ENCODE measurements around the gene SFRP2.

SFRP2 gene

DNA sequence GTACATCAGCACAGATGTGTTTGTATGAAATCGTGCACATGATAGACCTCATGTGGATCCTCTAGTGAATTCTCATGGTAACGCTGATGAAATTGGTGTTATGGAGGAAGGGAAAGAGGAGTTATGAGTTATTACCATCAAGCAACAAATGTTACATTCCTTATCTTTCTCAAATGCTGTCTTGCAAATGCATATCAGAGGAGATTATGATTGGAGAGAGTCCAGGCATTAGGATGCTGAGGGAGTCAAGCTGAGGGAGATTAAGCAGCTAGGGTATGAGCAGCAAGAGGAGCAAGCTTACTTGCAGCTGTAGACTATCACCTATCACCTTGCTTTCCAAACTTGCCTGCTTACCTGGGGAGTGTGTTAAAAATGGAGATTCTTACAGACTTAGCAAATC lies 36.8 kb upstream of the SFRP2 start:
- DNase-seq (ENCODE audit: low read depth in 1 of 2, low spot score in 1 of 2): no peak
- no peak overlapping the region for H3K27ac ChIP-seq (replicated peaks)
- TF ChIP-seq GABPA (IDR thresholded peaks at IDR 0.05; ENCODE audit: low read depth) (no peak), POLR2AphosphoS5 (IDR thresholded peaks at IDR 0.05; ENCODE audit: low read depth) (no peak), SPI1 (IDR thresholded peaks at IDR 0.05; ENCODE audit: borderline replicate concordance, low read depth) (no peak), REST (IDR thresholded peaks at IDR 0.05; ENCODE audit: insufficient replicate concordance, low read depth) (no peak)
- TF ChIP-seq, protein P1, sequence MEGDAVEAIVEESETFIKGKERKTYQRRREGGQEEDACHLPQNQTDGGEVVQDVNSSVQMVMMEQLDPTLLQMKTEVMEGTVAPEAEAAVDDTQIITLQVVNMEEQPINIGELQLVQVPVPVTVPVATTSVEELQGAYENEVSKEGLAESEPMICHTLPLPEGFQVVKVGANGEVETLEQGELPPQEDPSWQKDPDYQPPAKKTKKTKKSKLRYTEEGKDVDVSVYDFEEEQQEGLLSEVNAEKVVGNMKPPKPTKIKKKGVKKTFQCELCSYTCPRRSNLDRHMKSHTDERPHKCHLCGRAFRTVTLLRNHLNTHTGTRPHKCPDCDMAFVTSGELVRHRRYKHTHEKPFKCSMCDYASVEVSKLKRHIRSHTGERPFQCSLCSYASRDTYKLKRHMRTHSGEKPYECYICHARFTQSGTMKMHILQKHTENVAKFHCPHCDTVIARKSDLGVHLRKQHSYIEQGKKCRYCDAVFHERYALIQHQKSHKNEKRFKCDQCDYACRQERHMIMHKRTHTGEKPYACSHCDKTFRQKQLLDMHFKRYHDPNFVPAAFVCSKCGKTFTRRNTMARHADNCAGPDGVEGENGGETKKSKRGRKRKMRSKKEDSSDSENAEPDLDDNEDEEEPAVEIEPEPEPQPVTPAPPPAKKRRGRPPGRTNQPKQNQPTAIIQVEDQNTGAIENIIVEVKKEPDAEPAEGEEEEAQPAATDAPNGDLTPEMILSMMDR (IDR thresholded peaks at IDR 0.05; ENCODE audit: insufficient read depth, low read length): no peak
- peaks cover 5% of the 10 kb centered on the region for H3K27me3 ChIP-seq (ENCODE audit: insufficient read depth, poor library complexity, severe bottlenecking)
- no peak overlapping the region for H3K4me3 ChIP-seq (replicated peaks; ENCODE audit: insufficient read depth, low read length)

- no peak for TF ChIP-seq SPI1 (IDR thresholded peaks at IDR 0.05; ENCODE audit: borderline replicate concordance, low read depth)
- TF ChIP-seq, protein P1 (IDR thresholded peaks at IDR 0.05; ENCODE audit: insufficient read depth, low read length): no peak
- TF ChIP-seq GABPA (IDR thresholded peaks at IDR 0.05; ENCODE audit: low read depth): no peak
- no peak for TF ChIP-seq POLR2AphosphoS5 (IDR thresholded peaks at IDR 0.05; ENCODE audit: low read depth)
- TF ChIP-seq REST (IDR thresholded peaks at IDR 0.05; ENCODE audit: insufficient replicate concordance, low read depth): no peak
- Histone ChIP-seq H3K27ac (replicated peaks) (no peak overlapping the region), H3K27me3 (ENCODE audit: insufficient read depth, poor library complexity, severe bottlenecking) (peaks cover 5% of the 10 kb centered on the region), H3K4me3 (replicated peaks; ENCODE audit: insufficient read depth, low read length) (no peak overlapping the region)
- DNase-seq (ENCODE audit: low read depth in 1 of 2, low spot score in 1 of 2): no peak
These were observed 36.2 kb upstream of the SFRP2 start for GRCh38 chr4:153825126-153825525.

DNA sequence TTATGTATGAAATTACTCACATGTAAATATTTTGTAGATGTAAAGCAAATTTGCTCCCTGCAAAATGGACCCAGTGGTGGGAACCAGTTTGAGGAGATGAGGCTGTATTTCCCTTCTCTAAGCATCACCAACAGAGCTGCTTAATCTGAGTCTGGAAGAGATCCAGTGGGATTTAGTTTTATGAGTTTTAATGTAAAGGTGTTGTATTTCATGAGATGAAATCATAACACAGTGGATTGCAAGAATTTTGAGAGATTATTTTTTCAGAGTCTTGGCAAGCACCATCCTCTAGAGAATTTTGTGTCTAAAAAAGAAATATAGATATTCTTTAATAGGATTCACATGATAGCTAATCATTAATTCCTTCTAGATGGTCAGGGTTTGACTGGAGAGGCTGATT lies 35.6 kb upstream of the SFRP2 start:
- Histone ChIP-seq H3K27me3 (ENCODE audit: insufficient read depth, poor library complexity, severe bottlenecking) (peaks cover 5% of the 10 kb centered on the region), H3K27ac (replicated peaks) (no peak overlapping the region), H3K4me3 (replicated peaks; ENCODE audit: insufficient read depth, low read length) (no peak overlapping the region)
- DNase-seq (ENCODE audit: low read depth in 1 of 2, low spot score in 1 of 2): no peak
- TF ChIP-seq SPI1 (IDR thresholded peaks at IDR 0.05; ENCODE audit: borderline replicate concordance, low read depth): no peak
- TF ChIP-seq REST (IDR thresholded peaks at IDR 0.05; ENCODE audit: insufficient replicate concordance, low read depth): no peak
- no peak for TF ChIP-seq GABPA (IDR thresholded peaks at IDR 0.05; ENCODE audit: low read depth)
- TF ChIP-seq, protein P1 (IDR thresholded peaks at IDR 0.05; ENCODE audit: insufficient read depth, low read length): no peak
- no peak for TF ChIP-seq POLR2AphosphoS5 (IDR thresholded peaks at IDR 0.05; ENCODE audit: low read depth)
